NCI-H2081 (cell line): ENCODE data around the gene CREB5.
"Not testable (repeated sequence)": the region's sequence is repeated elsewhere in the genome, so short reads cannot be mapped to it uniquely, and the experiment has no call there.

Source experiments
- DNase-seq, 2 experiments: peaks; one replicate each; lab custom pipeline; 2025; lab: John Stamatoyannopoulos, UW

Gene CREB5

DNA sequence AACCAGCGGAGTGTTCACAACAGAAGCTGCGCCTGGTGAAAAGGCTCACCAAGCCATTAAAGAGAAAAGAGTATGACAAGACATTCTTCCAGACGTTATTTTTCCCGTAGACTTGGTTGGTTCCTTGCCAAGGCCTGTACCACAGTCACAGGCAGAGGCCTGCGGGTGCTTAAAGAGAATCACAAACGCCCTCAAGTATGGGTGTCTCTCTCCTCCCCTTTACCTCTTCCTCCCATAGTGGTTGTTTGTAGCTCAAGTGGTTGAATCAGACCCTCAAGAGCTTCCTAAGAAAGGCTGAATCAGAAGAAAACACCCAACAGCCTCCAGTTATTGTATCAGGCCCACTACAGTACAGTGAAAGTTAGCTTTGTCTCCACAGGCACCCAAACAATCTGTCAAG lies 169.0 kb downstream of the CREB5 start:
- no peak for DNase-seq

DNA sequence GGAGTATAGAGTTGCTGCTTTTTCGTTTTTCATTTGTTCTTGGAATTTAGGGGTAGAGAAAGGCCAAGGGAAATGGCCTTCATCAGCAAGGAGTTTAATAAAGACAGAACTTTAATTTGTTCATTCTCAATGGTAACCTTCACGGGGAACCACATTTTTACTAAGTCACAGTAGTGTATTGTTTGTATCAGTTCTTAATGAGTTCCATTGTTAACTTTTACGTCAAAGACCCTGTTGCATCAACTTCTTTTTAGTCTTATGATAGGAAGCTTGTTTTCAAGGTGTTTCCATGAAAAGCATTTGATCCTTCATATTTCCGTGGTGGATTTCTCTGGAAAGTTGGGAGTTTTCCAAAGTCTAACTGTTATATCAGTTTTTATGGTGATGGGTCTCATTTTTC lies 169.9 kb downstream of the CREB5 start:
- no peak for DNase-seq

DNA sequence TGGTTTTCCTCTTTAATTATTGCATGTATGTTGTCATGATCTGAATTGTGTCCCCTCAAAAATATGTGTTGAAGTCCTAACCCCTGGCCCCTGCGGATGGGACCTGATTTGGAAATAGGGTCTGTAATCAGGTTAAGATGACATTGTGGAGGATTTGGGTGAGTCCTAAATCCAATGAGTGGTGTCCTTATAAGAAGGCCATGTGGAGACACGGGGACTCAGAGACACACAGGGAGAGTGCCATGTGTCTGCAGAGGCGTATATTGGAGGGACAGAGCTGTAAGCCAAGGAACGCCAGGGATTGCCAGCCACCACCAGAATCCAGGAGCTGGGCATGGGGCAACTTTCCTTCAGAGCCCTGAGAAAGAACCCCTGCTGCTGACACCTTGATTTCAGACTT lies 171.9 kb downstream of the CREB5 start:
- DNase-seq = no peak

DNA sequence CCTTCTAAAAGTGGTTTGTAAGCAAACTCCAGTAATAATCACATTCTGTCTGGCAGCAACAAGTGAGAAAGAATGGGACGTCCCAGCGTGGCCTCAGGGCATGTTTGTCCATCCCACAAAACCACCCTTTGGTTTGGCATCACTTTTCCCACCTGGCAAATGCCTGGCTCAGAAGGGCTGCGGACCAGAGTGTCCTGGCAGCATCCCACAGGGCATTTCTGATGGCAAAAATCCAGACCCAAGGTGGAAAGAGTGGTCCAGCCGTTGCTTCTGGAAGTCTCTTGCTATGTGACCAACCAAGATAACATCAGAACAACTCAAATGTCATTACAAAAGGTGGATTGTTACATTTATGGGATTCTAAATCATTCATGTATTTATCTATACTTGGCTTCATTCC lies 174.4 kb downstream of the CREB5 start:
- DNase-seq = no peak

DNA sequence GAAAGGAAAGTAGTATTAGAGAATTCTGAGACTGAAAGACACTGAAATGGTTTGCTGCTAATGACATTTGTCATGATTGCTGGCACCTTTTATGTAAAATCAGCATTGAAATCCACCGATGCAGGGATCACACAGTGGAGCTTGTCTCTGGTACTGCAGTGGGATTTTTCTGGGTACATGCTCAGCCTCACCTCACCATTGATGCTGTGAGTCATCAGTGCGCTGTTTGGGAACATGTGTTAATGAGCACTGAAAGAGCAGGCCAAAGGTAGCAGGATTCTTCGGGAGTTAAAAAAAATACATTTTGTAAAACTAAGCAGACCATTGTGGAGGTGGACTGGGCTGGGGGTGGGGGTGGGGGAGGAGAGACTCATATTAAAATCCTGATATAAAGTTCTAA lies 174.9 kb downstream of the CREB5 start:
- no peak for DNase-seq

DNA sequence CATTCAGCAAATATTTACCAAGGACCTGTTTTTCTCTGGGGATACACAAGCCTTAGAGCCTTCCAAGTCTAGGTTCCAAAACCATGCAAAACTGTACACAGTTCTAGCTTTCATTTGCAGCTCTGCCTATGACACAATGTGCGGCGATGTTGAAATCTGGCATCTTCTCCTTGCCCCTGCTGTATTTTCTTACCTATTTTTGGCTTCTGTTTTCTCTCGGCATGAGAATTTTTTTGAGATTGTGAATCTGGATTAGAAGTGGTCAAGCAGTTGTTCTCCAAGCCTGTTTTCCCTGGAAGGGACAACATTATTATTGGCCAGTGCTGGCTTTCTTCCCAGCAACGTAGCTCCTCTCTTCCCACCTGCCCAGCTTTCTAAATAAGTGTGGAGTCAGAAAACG lies 176.3 kb downstream of the CREB5 start:
- DNase-seq = no peak

DNA sequence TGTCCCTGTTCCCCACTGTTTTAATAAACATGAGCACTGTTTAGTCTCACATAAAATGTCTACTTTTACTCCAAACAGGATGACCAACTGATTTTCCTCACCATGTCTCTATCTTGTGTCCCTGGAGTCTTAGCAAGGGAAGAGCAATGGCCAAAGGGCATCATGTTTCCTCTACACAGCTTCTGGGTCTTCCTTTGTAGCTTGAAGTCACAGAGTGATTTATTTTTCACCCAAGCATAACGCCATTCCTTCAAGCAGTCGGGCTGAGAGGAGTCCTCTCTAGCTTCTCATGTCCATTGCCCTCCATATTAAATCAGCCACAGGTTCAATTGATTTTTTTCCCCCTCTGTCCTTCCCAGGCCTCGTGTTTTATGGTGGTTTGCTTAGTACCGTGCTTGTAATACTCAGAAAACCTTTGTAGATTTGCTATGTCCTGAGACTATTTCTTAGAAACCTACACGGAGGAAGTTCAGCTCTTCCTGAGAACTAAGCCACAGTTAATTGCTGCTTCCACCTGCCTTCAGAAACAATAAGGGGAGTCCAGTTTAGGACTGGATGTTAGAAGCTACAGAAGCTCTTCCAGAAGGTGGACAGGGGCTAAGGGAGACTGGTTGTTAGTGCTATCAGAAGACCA lies 178.8 kb downstream of the CREB5 start:
- no peak for DNase-seq

DNA sequence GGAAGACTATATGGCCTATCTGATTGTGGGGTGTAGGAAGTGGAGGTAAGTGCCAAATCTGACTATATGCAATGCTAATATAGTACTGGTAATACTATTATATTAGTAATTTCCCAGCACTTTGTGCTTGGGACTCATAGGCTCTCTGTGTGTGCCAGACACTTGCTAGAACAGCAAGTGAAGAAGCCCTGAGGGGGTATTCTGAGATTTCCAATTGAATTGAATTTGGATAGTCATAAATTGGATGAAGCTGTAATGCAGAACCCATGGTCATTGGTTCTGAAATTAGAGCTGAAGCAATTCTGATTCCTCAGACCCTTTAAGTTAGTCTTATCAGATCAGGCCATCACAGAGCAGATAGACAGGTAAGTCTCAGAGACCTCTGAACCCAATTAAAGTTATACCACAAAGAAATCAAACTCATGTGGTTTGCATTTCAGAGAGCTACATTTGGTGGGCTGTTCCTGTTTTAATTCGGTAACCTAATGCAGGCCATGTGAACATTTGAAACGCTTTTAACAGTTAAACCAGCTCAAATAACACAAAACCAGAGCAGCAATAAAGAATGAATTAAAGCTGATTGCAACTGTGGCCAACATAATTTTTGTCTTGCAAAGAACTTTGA lies 179.5 kb downstream of the CREB5 start:
- DNase-seq = no peak

DNA sequence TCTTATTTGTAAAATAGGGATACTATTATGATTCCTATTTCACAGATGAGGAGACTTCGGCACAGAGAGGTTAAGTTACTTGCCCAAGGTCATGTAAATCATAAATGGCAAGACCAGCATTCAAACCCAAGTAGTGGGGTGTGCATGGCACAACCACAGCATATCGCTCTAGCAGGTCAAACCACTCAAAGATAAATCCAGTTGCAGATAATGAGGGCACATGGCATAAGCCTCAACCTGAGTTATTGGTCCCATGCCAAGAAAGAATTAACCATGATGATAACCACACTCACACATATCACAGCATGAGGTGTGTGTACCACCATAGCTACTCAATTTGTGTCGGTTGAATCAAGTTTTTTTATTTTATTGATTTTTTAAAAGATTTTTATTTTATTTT lies 180.5 kb downstream of the CREB5 start:
- DNase-seq = no peak

DNA sequence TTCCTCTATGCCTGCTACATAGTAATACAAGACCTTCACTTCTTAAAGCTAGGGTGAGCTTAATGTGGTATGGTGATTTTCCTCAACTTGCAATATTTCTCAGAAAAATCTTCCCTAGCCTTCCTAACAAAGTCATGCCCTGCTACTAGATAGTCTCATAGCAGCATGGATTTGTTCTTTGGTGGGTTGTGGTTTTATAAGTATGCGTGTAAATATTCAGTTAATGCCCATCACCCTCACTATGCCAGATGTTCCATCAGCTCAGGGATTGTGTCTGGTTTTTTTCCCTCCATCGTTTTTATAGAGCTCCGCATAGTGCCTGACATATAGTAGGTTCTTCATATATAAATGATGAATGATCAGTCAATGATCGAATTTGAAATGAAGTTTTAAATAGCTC lies 182.8 kb downstream of the CREB5 start:
- DNase-seq = no peak

DNA sequence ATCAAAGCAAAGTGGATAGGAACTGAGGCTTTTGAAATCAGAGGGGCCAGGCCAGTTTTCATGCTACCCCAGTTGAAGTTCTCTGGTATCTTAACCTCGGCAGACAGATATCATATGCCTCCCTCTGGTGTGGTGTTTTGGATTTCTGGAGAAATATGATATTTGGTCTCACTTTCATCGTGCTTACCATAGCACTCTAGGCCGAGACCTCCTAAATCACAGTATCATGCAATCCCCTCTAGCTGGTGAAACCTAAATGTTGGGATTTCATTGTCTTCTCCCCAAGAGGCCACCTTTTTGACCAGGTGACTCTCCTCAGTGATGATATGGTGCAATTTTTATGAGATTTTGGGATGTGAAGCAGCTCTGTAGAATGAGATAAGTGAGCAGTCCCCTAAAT lies 183.5 kb downstream of the CREB5 start:
- no peak for DNase-seq

DNA sequence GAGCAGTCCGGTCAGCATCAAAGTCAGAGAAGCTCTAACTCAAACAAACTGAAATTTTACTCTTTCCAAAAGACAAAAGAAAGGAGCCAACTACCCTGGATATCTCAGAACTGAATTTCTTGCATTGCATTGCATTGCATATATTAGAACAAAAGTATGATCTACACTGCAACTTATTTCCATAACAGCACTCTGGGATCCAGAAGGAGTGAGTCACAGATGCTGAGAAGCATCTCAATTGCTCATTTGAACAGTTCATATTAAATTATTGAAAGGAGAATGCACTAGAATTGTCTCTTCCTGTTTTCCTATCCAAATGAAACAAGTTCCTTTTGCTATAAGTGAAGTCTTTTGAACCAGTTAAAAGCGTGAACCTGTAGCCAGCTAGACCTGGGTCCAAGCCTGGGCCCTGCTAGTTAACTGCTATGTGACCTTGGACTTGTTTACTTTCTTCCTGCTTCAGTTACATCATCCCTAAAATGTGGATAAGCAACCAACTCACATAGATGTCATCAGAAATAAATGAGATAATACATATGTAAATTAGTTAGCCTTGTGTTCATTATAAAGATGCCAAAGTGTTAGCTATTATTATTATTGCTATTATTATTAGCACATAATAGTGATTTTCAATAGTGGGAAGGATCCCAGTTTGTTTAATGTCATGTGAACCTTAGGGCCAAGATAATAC lies 184.1 kb downstream of the CREB5 start:
- DNase-seq = no peak

DNA sequence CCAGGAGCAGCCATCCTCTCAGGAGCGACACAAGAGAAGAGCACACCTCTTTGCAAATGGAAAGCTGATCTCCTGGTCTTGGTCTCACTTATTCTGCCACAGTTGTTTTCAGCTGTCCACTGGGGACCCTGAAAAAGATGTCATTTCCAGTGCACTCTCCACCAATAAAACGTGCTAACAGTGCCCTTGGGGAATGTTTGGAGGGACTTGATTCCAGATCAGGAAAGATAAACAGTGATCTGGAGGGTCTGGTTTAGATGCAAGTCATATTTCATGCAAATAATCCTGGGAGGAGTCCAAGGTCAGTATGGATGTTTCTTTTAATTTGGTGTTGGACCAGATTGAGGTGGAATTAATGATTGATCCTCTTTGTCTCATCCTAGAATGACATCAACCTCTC lies 185.0 kb downstream of the CREB5 start:
- no peak for DNase-seq

DNA sequence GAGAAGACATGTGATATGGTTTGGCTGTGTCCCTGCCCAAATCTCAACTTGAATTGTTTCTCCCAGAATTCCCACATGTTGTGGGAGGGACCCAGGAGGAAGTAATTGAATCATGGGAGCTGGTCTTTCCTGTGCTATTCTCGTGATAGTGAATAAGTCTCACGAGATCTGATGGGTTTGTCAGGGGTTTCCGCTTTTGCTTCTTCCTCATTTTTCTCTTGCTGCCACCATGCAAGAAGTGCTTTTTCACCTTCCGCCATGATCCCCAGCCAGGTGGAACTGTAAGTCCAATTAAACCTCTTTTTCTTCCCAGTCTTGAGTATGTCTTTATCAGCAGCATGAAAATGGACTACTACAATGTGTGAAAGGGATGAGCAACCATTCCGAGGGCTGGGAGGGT lies 185.7 kb downstream of the CREB5 start:
- not testable (repeated sequence) for DNase-seq

DNA sequence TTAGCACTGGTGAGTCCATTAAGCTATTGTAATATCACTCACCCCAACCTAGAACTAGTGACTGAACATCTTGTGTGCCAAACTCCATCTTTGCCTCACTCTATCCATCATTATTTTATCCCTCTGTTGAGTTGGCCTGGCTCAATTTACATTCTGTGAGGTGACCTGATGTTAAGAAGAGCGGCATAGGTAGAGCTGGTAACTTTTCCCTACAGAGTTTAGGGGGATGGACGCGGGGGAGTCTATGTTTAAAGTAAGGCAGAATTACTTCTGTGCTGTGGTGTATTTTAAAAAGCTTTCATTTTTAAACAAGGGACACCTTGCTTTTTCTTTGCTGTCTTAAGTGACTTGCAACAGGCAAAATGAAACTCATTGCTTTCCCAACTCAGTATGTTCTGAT lies 186.3 kb downstream of the CREB5 start:
- no peak for DNase-seq

DNA sequence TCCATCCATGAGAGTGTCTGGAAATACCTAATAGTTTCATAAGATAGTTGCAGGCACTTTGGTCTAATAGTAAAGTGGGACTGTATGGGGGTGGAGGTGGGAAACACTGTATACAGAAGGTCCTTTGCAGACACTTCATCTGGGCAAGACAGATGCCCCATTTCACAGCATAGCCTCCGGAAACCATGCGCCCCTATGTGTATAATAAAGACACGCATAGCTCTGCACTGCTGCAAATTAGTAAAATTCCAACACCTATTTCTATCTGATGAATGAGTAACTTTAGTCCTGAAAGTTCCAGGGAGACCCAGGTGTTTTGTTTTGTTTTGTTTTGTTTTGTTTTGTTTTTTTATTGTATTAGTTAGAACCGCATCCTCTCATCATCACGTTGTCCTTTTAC lies 187.1 kb downstream of the CREB5 start:
- DNase-seq = no peak

DNA sequence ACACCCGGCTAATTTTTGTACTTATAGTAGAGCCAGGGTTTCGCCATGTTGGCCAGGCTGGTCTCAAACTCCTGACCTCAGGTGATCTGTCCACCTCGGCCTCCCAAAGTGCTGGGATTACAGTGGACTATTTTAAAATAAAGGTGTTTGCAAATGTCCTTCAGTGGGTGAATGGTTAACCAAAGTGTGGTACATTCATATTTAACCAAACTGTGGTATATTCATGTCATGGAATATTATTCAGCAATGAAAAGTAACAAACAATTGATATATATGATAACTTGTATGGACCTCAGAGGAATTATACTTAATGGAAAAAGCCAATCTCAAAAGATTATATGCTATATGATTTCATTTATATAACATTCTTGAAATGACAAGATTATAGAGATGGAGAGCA lies 190.0 kb downstream of the CREB5 start:
- no peak for DNase-seq

DNA sequence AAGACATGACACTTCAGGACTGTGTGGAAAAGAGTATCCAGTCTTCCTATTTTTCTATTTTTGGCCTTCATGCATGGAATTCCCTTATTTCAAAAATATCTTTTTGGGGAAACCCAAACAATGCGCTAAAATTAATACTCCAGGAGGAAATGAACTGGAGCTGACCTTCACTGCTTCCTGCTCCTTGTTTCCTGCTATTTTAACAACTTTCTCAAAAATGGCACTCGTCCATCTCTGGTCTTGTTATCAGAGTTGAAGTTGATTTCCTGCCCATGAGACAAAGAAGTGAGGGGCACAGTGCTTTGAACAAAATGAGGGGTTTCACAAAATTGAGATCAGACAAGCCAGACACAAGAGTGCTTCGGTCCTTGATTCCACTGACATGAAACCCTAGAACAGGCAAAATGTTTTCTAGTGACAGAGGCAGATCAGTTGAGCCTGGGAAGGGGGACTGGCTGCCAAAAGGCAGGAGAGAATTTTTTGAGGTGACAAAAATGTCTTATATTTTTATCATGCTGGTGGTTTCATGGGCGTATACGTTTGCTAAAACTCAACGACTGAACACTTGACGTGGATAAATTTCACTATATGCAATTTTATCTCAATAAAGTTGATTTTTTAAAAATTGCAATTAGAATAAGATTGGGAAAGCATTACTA lies 193.2 kb downstream of the CREB5 start:
- no peak for DNase-seq

DNA sequence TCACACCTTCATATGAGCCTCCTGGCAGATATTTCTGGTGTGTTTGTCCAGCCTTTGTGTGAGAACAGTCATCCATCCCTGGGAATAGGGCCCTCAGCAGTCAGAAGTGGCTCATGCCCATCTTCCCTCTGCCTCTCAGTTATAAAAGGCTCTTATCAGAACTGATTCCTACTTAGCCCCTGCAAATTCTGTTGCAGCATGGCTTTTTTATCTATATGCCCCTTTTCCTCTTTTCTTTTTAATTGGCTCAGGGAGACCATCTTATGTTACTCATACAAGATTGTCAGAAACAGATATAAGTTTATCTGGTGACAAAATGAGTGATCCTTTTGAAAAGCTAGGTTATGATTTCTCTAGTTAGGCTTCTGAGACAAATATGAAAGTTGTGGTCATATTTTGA lies 194.1 kb downstream of the CREB5 start:
- DNase-seq = no peak

DNA sequence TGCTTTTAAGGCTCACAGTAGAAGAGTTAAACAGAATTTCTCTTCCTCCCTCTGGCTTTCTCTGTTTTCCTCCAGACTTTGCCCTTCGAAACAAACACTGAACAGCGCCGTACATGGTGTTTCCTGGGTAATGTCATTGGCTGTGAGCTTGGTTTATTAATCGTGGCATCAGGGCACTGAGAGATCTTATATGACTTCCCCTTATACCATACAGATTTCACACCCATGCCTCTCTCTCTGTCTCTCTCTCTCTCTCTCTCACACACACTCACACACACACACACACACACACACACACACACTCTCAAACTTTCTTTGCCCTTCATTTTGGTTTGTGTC lies 195.5 kb downstream of the CREB5 start:
- DNase-seq = no peak

DNA sequence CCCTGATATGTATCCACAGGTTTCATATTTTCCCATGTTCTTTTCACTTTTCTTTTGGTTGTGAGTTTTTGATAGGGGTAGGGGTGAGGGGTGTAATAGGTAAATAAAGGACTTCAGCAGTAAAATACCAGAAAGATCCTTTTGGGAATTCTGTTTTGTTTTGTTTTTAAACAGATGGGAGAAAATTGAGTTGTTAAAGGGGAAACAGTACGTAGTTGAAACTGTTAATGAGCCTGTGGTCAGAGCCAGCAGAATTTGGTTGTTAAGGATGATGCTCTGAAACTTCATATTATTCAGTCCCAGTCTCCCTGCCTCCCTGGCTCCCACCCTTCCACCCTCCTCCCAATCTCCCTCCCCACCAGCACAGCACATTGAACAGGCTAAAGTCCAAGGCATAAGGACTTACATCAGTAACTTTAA lies 195.9 kb downstream of the CREB5 start:
- no peak for DNase-seq

DNA sequence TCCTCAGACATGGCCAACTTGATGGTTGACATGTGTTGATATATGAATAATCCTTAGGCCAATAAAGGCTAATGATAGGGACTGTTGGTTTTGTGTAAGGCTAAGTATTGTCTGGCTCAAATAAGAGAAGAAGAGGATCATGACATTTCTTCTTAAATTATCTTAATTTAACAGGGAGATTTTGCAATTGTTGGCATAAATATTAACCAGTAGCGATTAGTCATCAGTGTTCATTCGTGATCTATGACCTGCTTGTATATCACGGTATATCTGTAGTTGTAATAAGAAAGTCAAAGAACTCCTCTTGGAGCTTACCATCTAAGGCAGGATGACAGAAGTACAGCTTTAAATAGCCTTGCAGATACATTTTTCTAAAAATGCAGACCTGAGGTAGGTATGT lies 196.4 kb downstream of the CREB5 start:
- DNase-seq = no peak

DNA sequence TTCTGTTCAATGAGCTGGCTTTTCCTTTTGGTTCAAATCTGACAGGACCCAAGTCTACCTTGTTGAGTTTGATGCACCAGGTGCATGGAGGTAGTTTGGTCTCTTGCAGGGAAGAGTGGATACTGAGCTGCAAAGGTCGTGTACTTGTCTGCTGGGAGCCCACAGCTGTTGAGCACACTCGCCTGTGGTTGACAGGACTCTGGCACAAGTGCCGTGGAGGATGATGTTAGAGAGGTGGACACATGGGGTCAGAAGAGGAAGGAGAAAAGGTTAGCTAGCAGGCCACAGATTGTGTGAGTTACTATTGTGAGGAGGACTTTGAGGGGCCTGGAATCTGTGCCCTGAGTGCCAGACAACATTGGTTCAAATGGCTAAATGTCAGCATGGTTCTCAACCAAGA lies 197.3 kb downstream of the CREB5 start:
- no peak for DNase-seq
